CD4-positive, alpha-beta T cell treated with Interleukin-12 subunit alpha and Interleukin-12 subunit beta, for 1 hour (primary cell): ENCODE results near the gene SUSD6.

Experiments used
- DNase-seq: peaks from one replicate; pipeline ENCODE4 v3.0.0-alpha.2; 2020

The SUSD6 gene, protein sequence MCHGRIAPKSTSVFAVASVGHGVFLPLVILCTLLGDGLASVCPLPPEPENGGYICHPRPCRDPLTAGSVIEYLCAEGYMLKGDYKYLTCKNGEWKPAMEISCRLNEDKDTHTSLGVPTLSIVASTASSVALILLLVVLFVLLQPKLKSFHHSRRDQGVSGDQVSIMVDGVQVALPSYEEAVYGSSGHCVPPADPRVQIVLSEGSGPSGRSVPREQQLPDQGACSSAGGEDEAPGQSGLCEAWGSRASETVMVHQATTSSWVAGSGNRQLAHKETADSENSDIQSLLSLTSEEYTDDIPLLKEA

GRCh38 chr14:69611172-69612013, at the start of gene SUSD6:
SUSD6 (plus strand) TSS chr14:69611596; CDS start chr14:69658593, 46,997 bp downstream.
- DNase-seq: peak; percentile 91

- no peak for DNase-seq
Measured at GRCh38 chr14:69561893-69562292, 49.5 kb upstream of the SUSD6 start.

DNA sequence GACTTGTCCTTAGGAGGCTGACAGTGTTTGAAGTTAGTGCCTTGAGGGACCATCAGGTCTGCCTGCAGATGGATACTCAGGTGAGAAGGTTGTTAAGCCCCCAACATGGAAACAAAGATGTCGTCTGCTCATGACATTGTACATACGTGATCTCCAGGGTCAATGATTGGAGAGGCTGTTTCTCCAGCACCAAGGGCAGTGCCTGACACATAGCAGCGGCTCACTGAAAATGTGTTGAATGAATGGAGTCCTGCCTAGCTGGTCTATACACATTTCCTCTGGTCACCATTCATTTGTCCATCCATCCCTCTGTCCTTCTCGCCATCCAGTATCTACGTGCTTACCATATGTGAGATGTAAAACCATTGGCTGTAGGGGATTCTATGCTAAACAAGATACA, 43.8 kb upstream of the SUSD6 start:
- DNase-seq: no peak

- DNase-seq: no peak
Measured at GRCh38 chr14:69569859-69570258, 41.5 kb upstream of the SUSD6 start.

DNA sequence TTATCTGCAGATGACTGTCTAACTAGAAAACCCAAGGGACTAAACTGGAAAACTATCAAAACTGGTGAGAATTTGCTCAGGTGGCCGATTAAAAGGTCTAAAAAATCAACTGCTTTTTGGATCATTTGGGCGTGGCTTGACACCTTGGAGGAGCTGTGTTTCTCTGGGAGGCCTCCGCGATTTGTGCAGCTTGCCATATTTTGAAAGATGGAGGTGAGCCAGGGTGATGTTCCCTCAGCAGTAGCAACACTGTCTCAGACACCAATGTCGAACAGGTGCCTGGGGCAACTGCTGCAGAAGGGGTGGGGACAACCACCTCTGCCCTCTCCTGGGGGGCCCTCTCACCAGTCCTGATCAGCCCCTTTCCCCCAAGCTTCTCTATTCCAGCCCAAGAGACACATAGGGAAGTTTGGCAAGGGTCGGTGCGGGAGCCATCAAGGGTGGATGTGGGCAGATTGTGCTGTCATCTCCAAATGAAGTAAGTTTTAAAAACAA, 40.5 kb upstream of the SUSD6 start:
- no peak for DNase-seq

DNA sequence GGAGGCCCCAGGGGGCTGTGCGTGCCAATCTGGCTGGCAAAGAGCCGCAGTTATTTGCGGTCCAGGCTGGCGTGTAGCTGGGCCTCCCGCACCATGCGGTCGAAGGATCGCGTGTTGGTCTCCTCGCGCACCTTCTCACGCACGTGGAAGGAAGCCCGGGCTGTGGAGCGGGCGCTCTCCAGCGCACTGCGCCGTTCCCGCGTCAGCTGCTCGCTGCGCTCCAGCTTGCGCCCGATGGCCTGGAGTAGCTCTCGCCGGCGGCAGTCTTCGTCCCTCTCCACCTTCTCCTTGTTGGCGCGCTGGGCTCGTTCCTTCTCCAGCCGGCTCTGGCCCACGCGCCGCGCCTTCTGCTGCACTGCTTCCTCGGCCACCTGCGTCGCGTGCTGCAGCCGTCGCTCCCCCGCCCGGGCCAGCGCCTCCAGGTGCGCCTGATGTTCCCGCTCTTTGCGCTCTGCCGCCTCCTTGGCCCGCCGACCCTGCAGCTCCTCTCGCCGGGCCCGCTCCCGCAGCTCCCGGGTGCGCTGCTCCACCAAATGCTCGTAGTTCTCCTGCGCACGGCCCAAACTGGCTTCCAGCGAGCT, 39.9 kb upstream of the SUSD6 start:
- no peak for DNase-seq

GRCh38 chr14:69572030-69572840, 39.2 kb upstream of the SUSD6 start:
- DNase-seq: no peak

DNA sequence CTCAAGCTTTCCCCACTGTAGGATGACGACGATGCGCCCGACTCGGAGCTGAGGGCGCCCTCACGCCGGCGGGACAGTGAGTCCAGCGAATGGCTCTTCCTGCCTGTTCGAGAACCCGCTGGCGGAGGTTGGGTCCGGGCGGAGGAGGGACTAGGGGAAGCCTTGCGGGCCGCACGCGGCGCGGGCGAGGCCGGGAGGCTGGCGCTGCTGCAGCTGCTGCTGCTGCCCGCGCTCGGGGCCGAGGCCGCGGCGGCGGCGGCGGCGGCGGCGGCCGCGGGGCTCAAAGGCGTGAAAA, 38.6 kb upstream of the SUSD6 start:
- DNase-seq: no peak

- DNase-seq: peak; percentile 8
Measured at GRCh38 chr14:69573205-69573830, 38.1 kb upstream of the SUSD6 start.

DNA sequence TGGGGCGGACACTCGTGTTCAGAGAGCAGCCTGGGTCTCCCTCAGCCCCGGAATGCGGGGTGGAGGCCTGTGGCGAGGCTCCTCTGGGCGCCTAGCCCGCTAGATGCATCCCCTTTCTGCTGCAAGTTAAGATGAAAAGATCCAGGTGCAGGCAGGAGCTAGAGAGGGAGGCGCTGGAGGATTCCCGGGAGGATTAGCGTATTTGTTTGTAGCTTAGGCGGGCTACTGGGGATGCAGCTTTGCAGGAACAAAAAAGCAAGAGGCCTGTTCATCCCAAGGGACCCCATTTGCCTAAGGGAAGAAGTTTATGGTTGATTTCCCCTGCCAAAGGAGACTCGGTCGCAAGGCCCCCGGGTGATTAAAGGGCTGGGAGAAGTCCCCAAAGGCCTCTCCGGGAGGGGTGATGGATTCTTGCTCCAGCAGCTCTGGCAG, 37.5 kb upstream of the SUSD6 start:
- DNase-seq: no peak

DNA sequence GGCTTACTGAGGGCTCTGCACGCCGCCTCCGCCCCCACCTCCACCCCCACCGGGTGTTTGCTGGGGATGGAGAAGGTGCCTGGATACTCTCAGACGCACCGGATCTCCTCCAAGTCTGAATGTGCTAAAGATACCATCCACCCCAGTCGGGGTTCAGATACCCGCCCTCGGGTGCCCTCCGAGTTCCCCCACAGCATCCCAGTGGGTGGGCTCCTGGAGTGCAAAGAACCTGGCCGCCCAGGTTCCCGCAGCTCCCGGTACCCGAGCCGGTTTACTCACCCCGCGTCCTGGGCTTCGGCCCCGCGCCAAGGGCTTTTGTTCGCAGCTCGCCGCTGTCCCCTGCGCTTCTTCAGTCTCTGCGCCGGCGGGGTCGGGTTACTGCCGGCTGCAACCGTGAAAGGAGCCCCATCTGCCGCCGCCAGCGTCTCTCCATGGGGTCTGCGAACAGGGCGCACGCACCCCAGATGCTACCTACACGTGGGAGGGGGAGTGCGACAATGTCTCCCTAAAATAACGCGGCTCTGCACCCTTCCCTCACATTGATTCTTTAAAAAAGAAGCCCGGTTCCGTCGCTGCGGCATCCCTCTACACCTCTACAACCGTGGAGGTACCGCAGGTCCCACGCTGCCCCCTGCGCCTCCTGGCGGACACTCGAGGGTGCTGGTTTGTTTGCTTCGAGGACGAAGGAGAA, 37.0 kb upstream of the SUSD6 start, which contains the start of gene CCDC177:
CCDC177 (minus strand) TSS at position 609 of the 691 bp plus-strand sequence. CDS start 1,249 bp downstream, outside the sequence.
- DNase-seq: peak; percentile 72

DNA sequence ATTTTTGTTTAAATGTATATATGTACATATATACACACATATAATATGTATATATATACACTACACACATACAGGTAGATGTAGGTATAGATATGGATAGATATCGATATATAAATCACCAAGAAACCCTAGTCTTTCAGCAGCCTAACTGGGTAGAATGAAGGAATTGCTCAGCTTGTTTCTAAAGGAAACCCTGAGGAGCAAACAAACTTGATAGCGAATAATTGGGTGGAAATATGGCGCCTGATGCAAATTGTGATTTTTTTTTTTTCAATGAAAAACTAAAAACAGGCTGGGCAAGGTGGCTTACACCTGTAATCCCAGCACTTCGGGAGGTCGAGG, 36.5 kb upstream of the SUSD6 start:
- no peak for DNase-seq

DNA sequence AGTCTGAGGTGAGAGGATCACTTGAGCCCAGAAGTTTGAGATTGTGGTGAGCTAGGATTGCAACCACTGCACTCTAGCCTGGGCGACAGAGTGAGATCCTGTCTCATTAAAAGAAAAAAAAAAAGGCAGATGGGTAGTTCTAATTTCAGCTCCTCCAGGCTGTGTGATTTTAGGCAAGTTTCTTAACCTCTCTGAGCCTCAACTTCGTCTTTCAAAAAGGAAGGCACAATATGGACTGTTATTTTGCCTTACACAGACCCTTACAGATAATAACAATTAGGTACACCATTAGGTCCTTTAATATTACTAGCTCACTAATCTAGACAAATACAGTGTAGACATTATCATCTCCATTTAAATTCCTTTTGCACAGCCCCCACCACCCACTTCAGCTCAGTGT, 31.9 kb upstream of the SUSD6 start:
- DNase-seq: no peak

- DNase-seq: no peak
Measured at GRCh38 chr14:69580009-69580577, 31.3 kb upstream of the SUSD6 start.

- DNase-seq: no peak
Measured at GRCh38 chr14:69581316-69581935, 30.0 kb upstream of the SUSD6 start.

DNA sequence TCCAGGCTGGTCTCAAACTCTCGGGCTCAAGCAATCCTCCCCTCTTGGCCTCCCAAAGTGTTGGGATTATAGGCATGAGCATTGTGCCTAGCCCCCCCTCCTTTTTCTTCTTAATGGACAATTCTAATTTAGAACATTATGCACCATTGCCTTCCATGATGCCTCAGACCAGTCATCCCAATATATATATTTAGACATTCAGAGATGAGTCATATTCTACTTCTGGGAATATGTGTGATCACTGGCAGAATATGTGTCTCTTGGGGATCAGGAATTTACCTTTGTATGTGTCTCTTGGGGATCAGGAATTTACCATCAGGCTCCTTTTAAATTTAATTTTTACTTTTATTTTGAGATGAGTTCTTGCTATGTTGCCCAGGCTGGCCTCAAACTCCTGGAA, 29.2 kb upstream of the SUSD6 start:
- DNase-seq: no peak

- DNase-seq: no peak
Measured at GRCh38 chr14:69582829-69583228, 28.6 kb upstream of the SUSD6 start.

GRCh38 chr14:69584389-69584788, 27.0 kb upstream of the SUSD6 start:
- DNase-seq: no peak

DNA sequence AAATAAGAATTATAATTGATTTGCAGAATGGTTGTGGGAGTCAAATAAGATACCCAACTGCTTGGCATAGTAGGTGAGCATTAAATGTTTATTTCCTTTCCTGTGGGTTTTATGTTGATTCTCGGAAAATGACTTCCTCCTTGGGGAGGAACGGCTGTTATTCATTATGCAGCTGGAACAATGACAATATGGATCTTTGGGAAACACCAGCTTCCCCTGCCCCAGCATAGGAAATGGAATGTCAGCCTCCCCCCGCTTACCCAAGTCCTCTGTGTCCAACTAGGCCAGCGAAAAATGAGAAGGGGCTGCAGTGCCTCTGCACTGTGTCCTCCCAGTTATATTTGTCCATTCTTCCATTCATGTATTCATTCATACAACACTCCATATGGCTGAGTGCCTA, 25.0 kb upstream of the SUSD6 start:
- DNase-seq: no peak

- DNase-seq: no peak
Measured at GRCh38 chr14:69587389-69587788, 24.0 kb upstream of the SUSD6 start.

DNA sequence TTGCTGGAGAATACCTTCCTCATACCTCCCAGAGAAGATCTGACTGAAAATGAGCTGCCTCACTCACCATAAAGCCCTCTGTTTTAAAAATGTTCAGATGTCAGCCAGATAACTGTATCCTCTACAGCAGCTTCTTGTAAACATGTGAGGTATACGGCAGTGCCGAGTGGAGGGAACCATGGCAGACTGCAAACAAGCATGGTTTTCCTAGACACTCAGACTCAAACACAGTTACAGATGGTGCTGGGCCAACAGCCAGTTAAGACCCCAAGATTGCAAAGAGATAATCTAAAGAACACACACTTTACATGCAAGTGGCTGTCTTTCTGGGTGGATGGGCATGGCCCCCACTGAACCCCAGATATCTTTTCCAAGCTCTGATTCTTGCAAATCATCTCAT, 20.1 kb upstream of the SUSD6 start:
- no peak for DNase-seq
